ENCODE results near the gene C1orf52. TPM values are rescaled to one million over a fixed set of nuclear protein-coding genes. Genes with fewer than 3 reads are reported as not detected.
"Not testable (repeated sequence)": the region's sequence is repeated elsewhere in the genome, so short reads cannot be mapped to it uniquely, and the experiment has no call there.

C1orf52 gene
- polyA plus RNA-seq, 1 donor = 36.7 TPM

- Histone ChIP-seq H3K27me3 (ENCODE audit: control insufficient read depth, insufficient read depth, low read length) (no peaks in the 10 kb centered on the region), H3K4me3 (ENCODE audit: low read length) (no peak overlapping the region), H3K27ac (ENCODE audit: low read length) (no peak overlapping the region), H3K9me3 (ENCODE audit: control insufficient read depth, low read depth, low read length) (no peaks in the 10 kb centered on the region), H3K36me3 (ENCODE audit: control insufficient read depth, insufficient read depth, low read length) (peaks cover 37% of the 10 kb centered on the region), H3K4me1 (ENCODE audit: control insufficient read depth, insufficient read depth, low read length) (peaks cover 39% of the 10 kb centered on the region)
- DNase-seq = no peak
- 100% methylated on average over 2 of the region's 2 CpGs for WGBS (ENCODE audit: insufficient coverage, low lambda C conversion rate)
These were observed 7.9 kb upstream of the C1orf52 start for GRCh38 chr1:85267313-85267712.

- no peaks in the 10 kb centered on the region for H3K27me3 ChIP-seq (ENCODE audit: control insufficient read depth, insufficient read depth, low read length)
- no peak overlapping the region for H3K4me3 ChIP-seq (ENCODE audit: low read length)
- peaks cover 16% of the 10 kb centered on the region for H3K4me1 ChIP-seq (ENCODE audit: control insufficient read depth, insufficient read depth, low read length)
- H3K27ac ChIP-seq (ENCODE audit: low read length) = no peak overlapping the region
- H3K36me3 ChIP-seq (ENCODE audit: control insufficient read depth, insufficient read depth, low read length) = peaks cover 23% of the 10 kb centered on the region
- DNase-seq = no peak
- H3K9me3 ChIP-seq (ENCODE audit: control insufficient read depth, low read depth, low read length) = no peaks in the 10 kb centered on the region
- no CpG with 5 or more reads among the region's 2 CpGs for WGBS (ENCODE audit: insufficient coverage, low lambda C conversion rate)
These were observed 4.7 kb upstream of the C1orf52 start for GRCh38 chr1:85264150-85264549.

- H3K4me1 ChIP-seq (ENCODE audit: control insufficient read depth, insufficient read depth, low read length) = peaks cover 13% of the 10 kb centered on the region
- DNase-seq = peak in 1 of 2 donors; percentile 66
- no peaks in the 10 kb centered on the region for H3K9me3 ChIP-seq (ENCODE audit: control insufficient read depth, low read depth, low read length)
- no peak overlapping the region for H3K4me3 ChIP-seq (ENCODE audit: low read length)
- peak overlapping the region; percentile 14 for H3K27ac ChIP-seq (ENCODE audit: low read length)
- H3K27me3 ChIP-seq (ENCODE audit: control insufficient read depth, insufficient read depth, low read length) = no peaks in the 10 kb centered on the region
- peaks cover 16% of the 10 kb centered on the region for H3K36me3 ChIP-seq (ENCODE audit: control insufficient read depth, insufficient read depth, low read length)
These were observed 3.5 kb upstream of the C1orf52 start for GRCh38 chr1:85262985-85263384.

GRCh38 chr1:85259912-85260274 is 431 bp upstream of the C1orf52 start:
- Histone ChIP-seq H3K4me3 (ENCODE audit: low read length) (peak overlapping the region; percentile 97), H3K36me3 (ENCODE audit: control insufficient read depth, insufficient read depth, low read length) (peaks cover 11% of the 10 kb centered on the region), H3K27ac (ENCODE audit: low read length) (peak overlapping the region; percentile 33), H3K4me1 (ENCODE audit: control insufficient read depth, insufficient read depth, low read length) (peaks cover 18% of the 10 kb centered on the region), H3K9me3 (ENCODE audit: control insufficient read depth, low read depth, low read length) (no peaks in the 10 kb centered on the region), H3K27me3 (ENCODE audit: control insufficient read depth, insufficient read depth, low read length) (no peaks in the 10 kb centered on the region)
- no CpG with 5 or more reads among the region's 7 CpGs for WGBS (ENCODE audit: insufficient coverage, low lambda C conversion rate)
- no peak for DNase-seq

GRCh38 chr1:85258536-85259117 is 835 bp downstream of the C1orf52 start:
- H3K9me3 ChIP-seq (ENCODE audit: control insufficient read depth, low read depth, low read length) = no peaks in the 10 kb centered on the region
- H3K4me1 ChIP-seq (ENCODE audit: control insufficient read depth, insufficient read depth, low read length) = peaks cover 14% of the 10 kb centered on the region
- peak overlapping the region; percentile 86 for H3K27ac ChIP-seq (ENCODE audit: low read length)
- peaks cover 12% of the 10 kb centered on the region for H3K36me3 ChIP-seq (ENCODE audit: control insufficient read depth, insufficient read depth, low read length)
- H3K27me3 ChIP-seq (ENCODE audit: control insufficient read depth, insufficient read depth, low read length) = no peaks in the 10 kb centered on the region
- WGBS (ENCODE audit: insufficient coverage, low lambda C conversion rate) = no CpG with 5 or more reads among the region's 19 CpGs
- H3K4me3 ChIP-seq (ENCODE audit: low read length) = peak overlapping the region; percentile 97
- DNase-seq = peak in 1 of 2 donors; percentile 31

- H3K9me3 ChIP-seq (ENCODE audit: control insufficient read depth, low read depth, low read length); H3K27me3 ChIP-seq (ENCODE audit: control insufficient read depth, insufficient read depth, low read length); H3K27ac ChIP-seq (ENCODE audit: low read length); H3K4me3 ChIP-seq (ENCODE audit: low read length); H3K4me1 ChIP-seq (ENCODE audit: control insufficient read depth, insufficient read depth, low read length); DNase-seq: not testable (repeated sequence)
- WGBS (ENCODE audit: insufficient coverage, low lambda C conversion rate) = no CpG with 5 or more reads among the region's 3 CpGs
- peaks cover 12% of the 10 kb centered on the region for H3K36me3 ChIP-seq (ENCODE audit: control insufficient read depth, insufficient read depth, low read length)
These were observed 10.4 kb downstream of the C1orf52 start for GRCh38 chr1:85249042-85249441.

- DNase-seq = no peak
- Histone ChIP-seq H3K4me1 (ENCODE audit: control insufficient read depth, insufficient read depth, low read length) (no peaks in the 10 kb centered on the region), H3K27ac (ENCODE audit: low read length) (no peak overlapping the region), H3K36me3 (ENCODE audit: control insufficient read depth, insufficient read depth, low read length) (peaks cover 3% of the 10 kb centered on the region), H3K4me3 (ENCODE audit: low read length) (no peak overlapping the region), H3K27me3 (ENCODE audit: control insufficient read depth, insufficient read depth, low read length) (no peaks in the 10 kb centered on the region), H3K9me3 (ENCODE audit: control insufficient read depth, low read depth, low read length) (no peaks in the 10 kb centered on the region)
- no CpG with 5 or more reads among the region's 1 CpG for WGBS (ENCODE audit: insufficient coverage, low lambda C conversion rate)
These were observed 13.6 kb downstream of the C1orf52 start for GRCh38 chr1:85245891-85246290.

GRCh38 chr1:85245456-85245855 is 14.0 kb downstream of the C1orf52 start:
- Histone ChIP-seq H3K9me3 (ENCODE audit: control insufficient read depth, low read depth, low read length) (no peaks in the 10 kb centered on the region), H3K4me3 (ENCODE audit: low read length) (no peak overlapping the region), H3K36me3 (ENCODE audit: control insufficient read depth, insufficient read depth, low read length) (no peaks in the 10 kb centered on the region), H3K27me3 (ENCODE audit: control insufficient read depth, insufficient read depth, low read length) (no peaks in the 10 kb centered on the region), H3K27ac (ENCODE audit: low read length) (no peak overlapping the region), H3K4me1 (ENCODE audit: control insufficient read depth, insufficient read depth, low read length) (no peaks in the 10 kb centered on the region)
- no CpG with 5 or more reads among the region's 1 CpG for WGBS (ENCODE audit: insufficient coverage, low lambda C conversion rate)
- no peak for DNase-seq

GRCh38 chr1:85244271-85245061 is 15.0 kb downstream of the C1orf52 start:
- H3K4me1 ChIP-seq (ENCODE audit: control insufficient read depth, insufficient read depth, low read length) = no peaks in the 10 kb centered on the region
- H3K27ac ChIP-seq (ENCODE audit: low read length) = no peak overlapping the region
- 39% methylated on average over 3 of the region's 4 CpGs for WGBS (ENCODE audit: insufficient coverage, low lambda C conversion rate)
- H3K27me3 ChIP-seq (ENCODE audit: control insufficient read depth, insufficient read depth, low read length) = no peaks in the 10 kb centered on the region
- no peak for DNase-seq
- H3K36me3 ChIP-seq (ENCODE audit: control insufficient read depth, insufficient read depth, low read length) = no peaks in the 10 kb centered on the region
- no peak overlapping the region for H3K4me3 ChIP-seq (ENCODE audit: low read length)
- no peaks in the 10 kb centered on the region for H3K9me3 ChIP-seq (ENCODE audit: control insufficient read depth, low read depth, low read length)

GRCh38 chr1:85243372-85243771 is 16.1 kb downstream of the C1orf52 start:
- H3K4me3 ChIP-seq (ENCODE audit: low read length) = no peak overlapping the region
- no peaks in the 10 kb centered on the region for H3K9me3 ChIP-seq (ENCODE audit: control insufficient read depth, low read depth, low read length)
- H3K4me1 ChIP-seq (ENCODE audit: control insufficient read depth, insufficient read depth, low read length) = no peaks in the 10 kb centered on the region
- H3K27me3 ChIP-seq (ENCODE audit: control insufficient read depth, insufficient read depth, low read length) = no peaks in the 10 kb centered on the region
- H3K27ac ChIP-seq (ENCODE audit: low read length) = no peak overlapping the region
- DNase-seq = no peak
- H3K36me3 ChIP-seq (ENCODE audit: control insufficient read depth, insufficient read depth, low read length) = no peaks in the 10 kb centered on the region

- Histone ChIP-seq H3K9me3 (ENCODE audit: control insufficient read depth, low read depth, low read length) (no peaks in the 10 kb centered on the region), H3K36me3 (ENCODE audit: control insufficient read depth, insufficient read depth, low read length) (no peaks in the 10 kb centered on the region), H3K4me1 (ENCODE audit: control insufficient read depth, insufficient read depth, low read length) (no peaks in the 10 kb centered on the region), H3K27ac (ENCODE audit: low read length) (no peak overlapping the region), H3K4me3 (ENCODE audit: low read length) (no peak overlapping the region), H3K27me3 (ENCODE audit: control insufficient read depth, insufficient read depth, low read length) (no peaks in the 10 kb centered on the region)
- no CpG with 5 or more reads among the region's 1 CpG for WGBS (ENCODE audit: insufficient coverage, low lambda C conversion rate)
- no peak for DNase-seq
These were observed 18.8 kb downstream of the C1orf52 start for GRCh38 chr1:85240643-85241042.
